ENCODE measurements around the gene USP25.
A peak's percentile ranks its signal among the peaks of the same experiment; 100 is the strongest.

Gene USP25

DNA sequence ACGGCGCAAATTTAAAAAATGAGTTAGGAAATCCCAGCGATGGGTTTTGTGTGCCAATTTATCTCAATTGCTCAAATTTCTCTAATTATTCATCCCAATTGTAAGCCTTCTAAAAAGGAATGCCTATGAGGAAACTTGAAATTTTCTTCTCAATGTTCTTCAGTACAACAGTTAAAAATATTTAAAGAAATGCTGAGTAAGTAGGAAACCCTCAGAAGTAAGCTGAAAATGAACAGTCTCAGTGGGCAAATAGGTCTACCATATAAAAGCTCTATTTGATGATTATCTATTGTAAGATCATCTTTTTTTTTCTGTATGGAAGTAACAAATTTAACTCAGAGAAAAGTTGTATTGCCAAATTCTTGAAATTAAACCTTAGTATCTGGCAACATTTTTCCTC, 1.7 kb upstream of the USP25 start:
- Mint-ChIP-seq H3K36me3 (ENCODE audit: low read depth) (no peaks in the 10 kb centered on the region), H3K27ac (no peak overlapping the region), H3K4me1 (peaks cover 20% of the 10 kb centered on the region), H3K27me3 (ENCODE audit: low read depth) (no peaks in the 10 kb centered on the region), H3K9me3 (no peaks in the 10 kb centered on the region), H3K4me3 (peak overlapping the region in 2 of 3 experiments; percentile 12 to 92)
- TF ChIP-seq, protein P1, sequence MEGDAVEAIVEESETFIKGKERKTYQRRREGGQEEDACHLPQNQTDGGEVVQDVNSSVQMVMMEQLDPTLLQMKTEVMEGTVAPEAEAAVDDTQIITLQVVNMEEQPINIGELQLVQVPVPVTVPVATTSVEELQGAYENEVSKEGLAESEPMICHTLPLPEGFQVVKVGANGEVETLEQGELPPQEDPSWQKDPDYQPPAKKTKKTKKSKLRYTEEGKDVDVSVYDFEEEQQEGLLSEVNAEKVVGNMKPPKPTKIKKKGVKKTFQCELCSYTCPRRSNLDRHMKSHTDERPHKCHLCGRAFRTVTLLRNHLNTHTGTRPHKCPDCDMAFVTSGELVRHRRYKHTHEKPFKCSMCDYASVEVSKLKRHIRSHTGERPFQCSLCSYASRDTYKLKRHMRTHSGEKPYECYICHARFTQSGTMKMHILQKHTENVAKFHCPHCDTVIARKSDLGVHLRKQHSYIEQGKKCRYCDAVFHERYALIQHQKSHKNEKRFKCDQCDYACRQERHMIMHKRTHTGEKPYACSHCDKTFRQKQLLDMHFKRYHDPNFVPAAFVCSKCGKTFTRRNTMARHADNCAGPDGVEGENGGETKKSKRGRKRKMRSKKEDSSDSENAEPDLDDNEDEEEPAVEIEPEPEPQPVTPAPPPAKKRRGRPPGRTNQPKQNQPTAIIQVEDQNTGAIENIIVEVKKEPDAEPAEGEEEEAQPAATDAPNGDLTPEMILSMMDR (IDR thresholded peaks at IDR 0.05; ENCODE audit: unreplicated experiment in 3 of 3): no peak

DNA sequence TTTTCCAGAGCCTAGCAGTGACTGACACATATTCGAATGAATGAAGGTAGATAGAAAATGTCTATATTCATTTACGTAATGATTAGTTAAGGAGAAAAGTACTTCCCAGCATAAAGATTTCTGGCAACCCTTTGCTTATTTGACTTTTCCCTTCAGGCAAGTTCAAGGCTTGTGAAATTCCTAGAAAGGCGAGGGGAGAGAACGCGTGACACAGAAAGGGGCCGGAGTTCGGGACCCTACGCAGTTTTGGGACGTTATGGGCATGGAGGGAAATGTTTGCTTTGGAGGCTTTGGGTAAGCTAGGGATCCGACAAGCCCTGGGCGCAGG, 472 bp upstream of the USP25 start:
- no peaks in the 10 kb centered on the region for H3K36me3 Mint-ChIP-seq (ENCODE audit: low read depth)
- TF ChIP-seq, protein P1 (IDR thresholded peaks at IDR 0.05; ENCODE audit: unreplicated experiment in 3 of 3): no peak
- H3K27me3 Mint-ChIP-seq (ENCODE audit: low read depth): no peaks in the 10 kb centered on the region
- H3K4me3 Mint-ChIP-seq: peak overlapping the region; percentile 86 to 93 (median 92)
- H3K9me3 Mint-ChIP-seq: no peaks in the 10 kb centered on the region
- H3K4me1 Mint-ChIP-seq: peaks cover 27% of the 10 kb centered on the region
- peak overlapping the region; percentile 72 to 97 (median 95) for H3K27ac Mint-ChIP-seq

DNA sequence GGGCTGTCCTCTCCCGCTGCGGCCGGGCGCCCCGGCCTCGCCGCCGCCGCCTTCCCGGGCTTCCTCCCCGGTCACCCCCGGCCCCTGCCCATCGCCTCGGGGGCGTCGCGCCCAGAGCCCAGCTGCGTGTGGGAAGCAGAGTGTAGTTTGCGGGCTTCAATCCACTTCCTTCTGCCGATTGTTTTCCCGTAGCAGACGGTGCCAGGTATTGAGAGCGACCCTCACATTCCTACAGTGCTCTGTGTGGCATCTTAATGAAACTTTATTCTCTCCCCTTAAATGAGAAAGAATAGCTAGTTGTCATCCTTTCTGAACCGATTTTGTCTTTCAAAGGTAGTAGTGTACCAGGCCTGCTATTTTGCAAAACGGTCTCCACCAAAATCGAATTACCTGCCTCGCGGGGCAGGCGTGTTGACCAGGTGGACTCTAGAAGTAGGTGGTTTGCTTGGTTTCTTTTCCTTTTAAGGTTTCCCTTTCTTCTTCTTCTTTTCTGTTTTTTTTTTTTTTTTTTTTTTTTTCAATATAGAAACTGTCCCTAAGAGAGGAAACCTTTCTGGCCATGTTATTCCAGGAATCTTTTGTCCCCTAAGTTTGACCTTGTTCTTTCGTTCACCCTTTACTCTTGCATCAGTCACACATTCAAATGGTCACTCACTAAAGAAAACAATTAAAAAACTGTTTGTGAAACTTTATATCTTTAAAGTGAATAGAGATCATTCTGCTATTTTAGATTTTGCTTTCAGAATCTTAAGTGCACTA, 881 bp downstream of the USP25 start:
- Mint-ChIP-seq H3K27me3 (ENCODE audit: low read depth) (no peaks in the 10 kb centered on the region), H3K36me3 (ENCODE audit: low read depth) (peaks cover 4% of the 10 kb centered on the region), H3K4me3 (peak overlapping the region; percentile 95 to 100 (median 97)), H3K27ac (peak overlapping the region; percentile 93 to 98 (median 98)), H3K4me1 (peaks cover 32% of the 10 kb centered on the region), H3K9me3 (peaks cover 3% of the 10 kb centered on the region)
- TF ChIP-seq, protein P1 (IDR thresholded peaks at IDR 0.05; ENCODE audit: unreplicated experiment in 3 of 3): no peak

DNA sequence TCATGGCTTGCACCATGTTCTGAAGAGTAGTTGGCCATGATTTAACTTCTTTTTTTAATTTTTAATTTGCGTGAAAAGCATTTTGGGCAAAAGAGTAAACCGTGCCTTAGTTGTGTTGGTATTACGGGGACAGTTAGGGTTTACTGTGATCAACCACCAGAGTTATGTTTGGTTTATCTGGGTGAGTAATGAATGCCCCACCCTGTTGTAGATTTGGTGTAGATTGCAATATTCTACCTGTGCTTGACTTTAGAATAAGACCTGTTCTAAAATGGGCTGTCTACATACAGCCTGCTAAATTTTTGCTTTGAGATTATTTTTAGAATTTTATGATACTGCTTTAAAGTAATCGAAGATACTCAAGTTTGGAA, 1.4 kb downstream of the USP25 start:
- no peaks in the 10 kb centered on the region for H3K27me3 Mint-ChIP-seq (ENCODE audit: low read depth)
- H3K36me3 Mint-ChIP-seq (ENCODE audit: low read depth): peaks cover 10% of the 10 kb centered on the region
- H3K4me1 Mint-ChIP-seq: peaks cover 33% of the 10 kb centered on the region
- TF ChIP-seq, protein P1 (IDR thresholded peaks at IDR 0.05; ENCODE audit: unreplicated experiment in 3 of 3): no peak
- H3K4me3 Mint-ChIP-seq: peak overlapping the region; percentile 95 to 100 (median 97)
- H3K9me3 Mint-ChIP-seq: peaks cover 3% of the 10 kb centered on the region
- peak overlapping the region; percentile 93 to 98 (median 98) for H3K27ac Mint-ChIP-seq

DNA sequence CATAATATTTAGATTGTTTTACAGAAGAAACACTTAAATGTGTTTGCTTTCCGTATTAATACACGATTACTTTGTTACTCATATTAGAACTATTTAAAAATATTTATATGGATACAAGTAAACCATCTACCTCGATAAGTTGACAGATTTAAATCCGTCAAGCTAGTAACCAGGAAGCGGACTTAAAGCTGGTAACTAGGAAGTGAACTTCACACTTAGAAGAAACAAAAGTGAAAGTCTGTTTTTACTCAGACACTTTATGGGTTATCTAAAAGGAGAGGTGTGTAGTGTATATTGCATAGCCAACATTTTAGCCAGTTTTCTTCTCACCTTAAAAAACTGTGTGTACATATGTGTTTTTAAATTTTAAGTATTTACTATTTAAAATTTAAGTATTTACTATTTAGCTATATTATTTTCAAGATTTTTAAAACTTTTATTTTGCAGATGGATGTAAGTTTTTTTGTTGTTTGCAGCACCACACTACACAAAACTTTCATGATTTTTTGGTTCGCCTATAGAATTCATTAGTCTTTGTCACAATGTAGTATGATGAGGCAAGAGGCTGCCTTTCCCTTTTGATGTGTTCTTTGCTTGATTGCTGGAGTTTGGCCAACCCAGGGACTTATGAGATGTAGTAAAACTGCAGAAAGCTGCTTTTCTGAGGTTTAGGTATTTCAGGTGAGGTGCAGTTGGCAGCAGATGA, 2.7 kb downstream of the USP25 start:
- peak overlapping the region; percentile 95 to 100 (median 97) for H3K4me3 Mint-ChIP-seq
- H3K27me3 Mint-ChIP-seq (ENCODE audit: low read depth): no peaks in the 10 kb centered on the region
- TF ChIP-seq, protein P1 (IDR thresholded peaks at IDR 0.05; ENCODE audit: unreplicated experiment in 3 of 3): no peak
- H3K27ac Mint-ChIP-seq: peak overlapping the region; percentile 93 to 98 (median 98)
- peaks cover 18% of the 10 kb centered on the region for H3K36me3 Mint-ChIP-seq (ENCODE audit: low read depth)
- H3K9me3 Mint-ChIP-seq: peaks cover 8% of the 10 kb centered on the region
- H3K4me1 Mint-ChIP-seq: peaks cover 33% of the 10 kb centered on the region

Data from nephron (organoid).